ENCODE results near the gene ADRB1.

ADRB1 gene

GRCh38 chr10:114026189-114027040 lies 17.3 kb upstream of the ADRB1 start:
- no peak for DNase-seq (ENCODE audit: low read depth in 3 of 3)

GRCh38 chr10:114027041-114027394 lies 16.6 kb upstream of the ADRB1 start:
- DNase-seq (ENCODE audit: low read depth in 3 of 3): no peak

GRCh38 chr10:114027951-114028350 lies 15.7 kb upstream of the ADRB1 start:
- no peak for DNase-seq (ENCODE audit: low read depth in 3 of 3)

DNA sequence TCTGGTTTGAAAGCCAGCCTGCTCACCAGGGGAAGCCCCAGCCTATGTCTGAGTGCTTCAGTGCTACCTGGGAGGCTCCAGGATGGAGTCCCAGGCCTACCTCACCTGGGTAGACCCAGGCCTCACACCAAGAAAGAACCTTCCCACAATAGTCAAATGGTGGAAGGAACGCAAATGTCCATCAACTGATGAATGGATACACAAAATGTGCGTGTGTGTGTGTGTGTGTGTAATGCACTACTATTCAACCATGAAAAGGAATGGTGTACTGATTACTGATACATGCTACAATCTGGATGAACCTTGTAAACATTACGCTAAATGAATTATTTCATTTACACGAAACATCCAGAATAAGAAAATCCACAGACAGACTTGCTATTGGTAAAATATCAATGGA lies 15.2 kb upstream of the ADRB1 start:
- no peak for DNase-seq (ENCODE audit: low read depth in 3 of 3)

GRCh38 chr10:114029655-114030054 lies 14.0 kb upstream of the ADRB1 start:
- no peak for DNase-seq (ENCODE audit: low read depth in 3 of 3)

DNA sequence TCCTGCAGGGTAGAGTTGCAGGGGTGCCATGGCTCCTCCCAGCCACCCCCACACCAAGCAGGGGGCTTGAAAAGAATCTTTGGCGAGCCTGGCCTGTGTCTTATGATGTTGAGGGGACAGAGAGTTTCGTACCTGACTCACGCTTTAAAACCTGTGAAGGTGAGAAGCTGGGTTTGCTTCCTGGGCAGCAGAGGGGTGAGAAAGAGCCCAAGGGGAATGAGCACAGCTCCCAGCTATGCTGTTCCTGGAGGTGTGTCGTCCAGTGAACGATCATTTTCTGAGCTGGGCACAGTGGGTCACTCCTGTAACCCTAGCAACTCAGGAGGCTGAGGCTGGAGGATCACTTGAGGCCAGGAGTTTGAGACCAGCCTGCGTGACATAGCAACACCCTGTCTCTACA lies 13.5 kb upstream of the ADRB1 start:
- DNase-seq (ENCODE audit: low read depth in 3 of 3): no peak

- DNase-seq (ENCODE audit: low read depth in 3 of 3): no peak
Measured at GRCh38 chr10:114031073-114031972, 12.3 kb upstream of the ADRB1 start.

GRCh38 chr10:114033566-114033965 lies 10.1 kb upstream of the ADRB1 start:
- no peak for DNase-seq (ENCODE audit: low read depth in 3 of 3)

GRCh38 chr10:114034923-114035645 lies 8.6 kb upstream of the ADRB1 start:
- DNase-seq (ENCODE audit: low read depth in 3 of 3): no peak

- DNase-seq (ENCODE audit: low read depth in 3 of 3): no peak
Measured at GRCh38 chr10:114035791-114036190, 7.9 kb upstream of the ADRB1 start.

GRCh38 chr10:114038819-114039218 lies 4.8 kb upstream of the ADRB1 start:
- DNase-seq (ENCODE audit: low read depth in 3 of 3): no peak

- no peak for DNase-seq (ENCODE audit: low read depth in 3 of 3)
Measured at GRCh38 chr10:114041166-114041565, 2.5 kb upstream of the ADRB1 start.

DNA sequence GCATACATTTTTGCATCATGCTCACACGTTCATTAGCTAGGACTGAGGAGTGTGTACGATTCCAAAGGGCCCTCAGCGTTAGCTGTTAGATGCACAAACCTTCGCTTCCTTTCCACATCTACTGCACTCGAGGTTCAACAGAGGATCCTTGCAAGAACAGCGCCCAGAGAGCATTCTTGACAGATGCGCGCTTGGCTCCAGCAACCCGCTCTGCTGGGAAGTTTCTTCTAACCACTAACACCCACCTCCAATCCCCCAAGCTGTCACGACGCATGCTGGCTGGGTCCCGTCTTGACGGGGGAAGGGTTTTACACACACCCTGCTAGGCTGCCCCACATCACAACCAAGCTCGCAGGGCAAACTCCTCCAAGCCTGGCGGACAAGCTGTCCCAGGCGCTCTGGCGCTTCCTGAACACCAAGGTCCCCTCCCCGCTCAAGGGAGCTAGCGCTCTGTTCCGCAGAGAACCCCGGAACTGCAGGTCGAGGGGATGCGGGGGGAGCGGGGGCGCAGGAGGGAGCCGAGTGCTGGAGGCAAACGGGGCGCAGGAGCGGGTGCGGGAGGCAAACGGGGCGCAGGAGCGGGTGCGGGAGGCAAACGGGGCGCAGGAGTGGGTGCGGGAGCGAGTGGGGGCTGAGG lies 653 bp upstream of the ADRB1 start:
- DNase-seq (ENCODE audit: low read depth in 3 of 3): no peak

DNA sequence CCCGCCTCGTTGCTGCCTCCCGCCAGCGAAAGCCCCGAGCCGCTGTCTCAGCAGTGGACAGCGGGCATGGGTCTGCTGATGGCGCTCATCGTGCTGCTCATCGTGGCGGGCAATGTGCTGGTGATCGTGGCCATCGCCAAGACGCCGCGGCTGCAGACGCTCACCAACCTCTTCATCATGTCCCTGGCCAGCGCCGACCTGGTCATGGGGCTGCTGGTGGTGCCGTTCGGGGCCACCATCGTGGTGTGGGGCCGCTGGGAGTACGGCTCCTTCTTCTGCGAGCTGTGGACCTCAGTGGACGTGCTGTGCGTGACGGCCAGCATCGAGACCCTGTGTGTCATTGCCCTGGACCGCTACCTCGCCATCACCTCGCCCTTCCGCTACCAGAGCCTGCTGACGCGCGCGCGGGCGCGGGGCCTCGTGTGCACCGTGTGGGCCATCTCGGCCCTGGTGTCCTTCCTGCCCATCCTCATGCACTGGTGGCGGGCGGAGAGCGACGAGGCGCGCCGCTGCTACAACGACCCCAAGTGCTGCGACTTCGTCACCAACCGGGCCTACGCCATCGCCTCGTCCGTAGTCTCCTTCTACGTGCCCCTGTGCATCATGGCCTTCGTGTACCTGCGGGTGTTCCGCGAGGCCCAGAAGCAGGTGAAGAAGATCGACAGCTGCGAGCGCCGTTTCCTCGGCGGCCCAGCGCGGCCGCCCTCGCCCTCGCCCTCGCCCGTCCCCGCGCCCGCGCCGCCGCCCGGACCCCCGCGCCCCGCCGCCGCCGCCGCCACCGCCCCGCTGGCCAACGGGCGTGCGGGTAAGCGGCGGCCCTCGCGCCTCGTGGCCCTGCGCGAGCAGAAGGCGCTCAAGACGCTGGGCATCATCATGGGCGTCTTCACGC lies 825 bp downstream of the ADRB1 start:
- no peak for DNase-seq (ENCODE audit: low read depth in 3 of 3)

DNA sequence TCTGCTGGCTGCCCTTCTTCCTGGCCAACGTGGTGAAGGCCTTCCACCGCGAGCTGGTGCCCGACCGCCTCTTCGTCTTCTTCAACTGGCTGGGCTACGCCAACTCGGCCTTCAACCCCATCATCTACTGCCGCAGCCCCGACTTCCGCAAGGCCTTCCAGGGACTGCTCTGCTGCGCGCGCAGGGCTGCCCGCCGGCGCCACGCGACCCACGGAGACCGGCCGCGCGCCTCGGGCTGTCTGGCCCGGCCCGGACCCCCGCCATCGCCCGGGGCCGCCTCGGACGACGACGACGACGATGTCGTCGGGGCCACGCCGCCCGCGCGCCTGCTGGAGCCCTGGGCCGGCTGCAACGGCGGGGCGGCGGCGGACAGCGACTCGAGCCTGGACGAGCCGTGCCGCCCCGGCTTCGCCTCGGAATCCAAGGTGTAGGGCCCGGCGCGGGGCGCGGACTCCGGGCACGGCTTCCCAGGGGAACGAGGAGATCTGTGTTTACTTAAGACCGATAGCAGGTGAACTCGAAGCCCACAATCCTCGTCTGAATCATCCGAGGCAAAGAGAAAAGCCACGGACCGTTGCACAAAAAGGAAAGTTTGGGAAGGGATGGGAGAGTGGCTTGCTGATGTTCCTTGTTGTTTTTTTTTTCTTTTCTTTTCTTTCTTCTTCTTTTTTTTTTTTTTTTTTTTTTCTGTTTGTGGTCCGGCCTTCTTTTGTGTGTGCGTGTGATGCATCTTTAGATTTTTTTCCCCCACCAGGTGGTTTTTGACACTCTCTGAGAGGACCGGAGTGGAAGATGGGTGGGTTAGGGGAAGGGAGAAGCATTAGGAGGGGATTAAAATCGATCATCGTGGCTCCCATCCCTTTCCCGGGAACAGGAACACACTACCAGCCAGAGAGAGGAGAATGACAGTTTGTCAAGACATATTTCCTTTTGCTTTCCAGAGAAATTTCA lies 1.7 kb downstream of the ADRB1 start:
- no peak for DNase-seq (ENCODE audit: low read depth in 3 of 3)

- no peak for DNase-seq (ENCODE audit: low read depth in 3 of 3)
Measured at GRCh38 chr10:114046087-114046458, 2.4 kb downstream of the ADRB1 start.

DNA sequence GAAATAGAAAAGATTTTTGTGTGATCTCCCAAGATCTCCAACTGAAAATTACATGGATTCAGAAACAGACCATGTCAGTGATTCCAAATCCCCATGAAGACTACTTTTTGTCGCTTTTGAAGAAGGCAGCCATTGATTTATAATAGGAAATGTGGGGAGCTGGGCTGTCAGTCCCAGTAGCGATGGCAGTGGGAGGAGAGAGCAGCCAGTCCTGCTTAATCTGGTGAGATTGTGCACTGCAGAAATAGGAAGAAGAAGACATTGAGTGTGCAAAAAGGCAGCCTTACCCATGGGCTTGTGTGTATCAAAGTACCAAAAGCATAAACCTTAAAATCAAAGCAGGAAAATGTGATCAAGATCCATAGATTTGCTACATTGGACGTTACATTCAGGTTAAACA lies 4.8 kb downstream of the ADRB1 start:
- no peak for DNase-seq (ENCODE audit: low read depth in 3 of 3)

GRCh38 chr10:114051714-114052113 lies 8.0 kb downstream of the ADRB1 start:
- no peak for DNase-seq (ENCODE audit: low read depth in 3 of 3)

DNA sequence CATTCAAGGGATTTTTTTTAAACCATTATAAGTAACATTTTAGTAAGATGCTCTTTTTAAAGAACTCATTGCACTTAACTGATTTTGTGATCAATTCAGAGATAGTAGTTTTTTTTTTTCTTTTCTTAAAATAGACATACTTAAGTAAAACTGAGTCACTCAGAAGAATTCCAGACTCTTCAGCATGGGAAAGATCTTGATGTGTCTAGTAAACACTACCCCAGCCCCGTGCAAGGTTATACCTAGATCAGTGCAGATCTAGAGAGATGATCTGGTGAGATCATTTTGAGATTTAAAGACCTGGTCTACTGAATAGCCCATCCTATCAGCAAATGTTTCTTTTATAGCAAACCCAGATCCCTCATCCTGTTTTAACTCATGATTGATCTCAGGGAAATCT lies 8.6 kb downstream of the ADRB1 start:
- no peak for DNase-seq (ENCODE audit: low read depth in 3 of 3)

GRCh38 chr10:114053946-114054345 lies 10.3 kb downstream of the ADRB1 start:
- no peak for DNase-seq (ENCODE audit: low read depth in 3 of 3)
